SK-N-SH (cell line): ENCODE results near the gene RASGEF1C. TPM values are rescaled to one million over a fixed set of nuclear protein-coding genes. Genes with fewer than 3 reads are reported as not detected.

Experiments
- CTCF ChIA-PET: fragments of 300-600, 350-600 bp; formaldehyde crosslinking; extraction: SDS; loops from one replicate; lab custom pipeline; 2021; lab: Yijun Ruan, JAX
- POLR2A ChIA-PET: fragments of 350-600 bp; sonication (Branson Sonifier 250); formaldehyde crosslinking; extraction: SDS; loops from one replicate; lab custom pipeline; 2020; ENCODE audit warnings: antibody characterized with exemption, inconsistent platforms; lab: Yijun Ruan, JAX
- DNase-seq: peaks from one replicate; pipeline ENCODE4 v3.0.0; 2012
- H2AFZ ChIP-seq: fragments of 200-600 bp; sonication (generic); 2 replicates; pipeline ENCODE4 v1.8.1; 2016; ENCODE audit warnings: antibody characterized with exemption, mild to moderate bottlenecking, low read depth
- H3F3A ChIP-seq: fragments of 200-600 bp; sonication (generic); replicated peaks from 2 replicates; pipeline ENCODE3; 2016; ENCODE audit warnings: antibody characterized with exemption, mild to moderate bottlenecking; ENCODE audit not compliant: insufficient read depth
- H3K27ac ChIP-seq, 2 experiments: fragments of 200-500 bp in 1 of 2; fragments of 200-600 bp in 1 of 2; sonication (Bioruptor generic) in 1 of 2; sonication (generic), shearing (Covaris generic) in 1 of 2; 2 replicates each; pipeline versions ENCODE4 v1.5.1 to v1.6.1; 2014 to 2016; ENCODE audit warnings: low read depth in 2 of 2, inconsistent platforms in 1 of 2, low read length in 1 of 2, mild to moderate bottlenecking in 1 of 2, mixed read lengths in 1 of 2
- H3K27me3 ChIP-seq: fragments of 200-600 bp; sonication (generic), shearing (Covaris generic); 2 replicates; pipeline ENCODE4 v1.6.1; 2016; ENCODE audit warnings: mixed run types; ENCODE audit not compliant: insufficient read depth
- H3K36me3 ChIP-seq, 2 experiments: fragments of 200-500 bp in 1 of 2; fragments of 200-600 bp in 1 of 2; sonication (Bioruptor generic) in 1 of 2; sonication (generic) in 1 of 2; replicated peaks in 1 of 2; 2 replicates each; pipeline versions ENCODE3 to v1.5.1; 2014 to 2016; ENCODE audit warnings: low read length in 1 of 2, mild to moderate bottlenecking in 1 of 2; ENCODE audit not compliant: insufficient read depth in 2 of 2, control insufficient read depth in 1 of 2
- H3K4me1 ChIP-seq, 2 experiments: fragments of 200-500 bp in 1 of 2; fragments of 200-600 bp in 1 of 2; sonication (Bioruptor generic) in 1 of 2; sonication (generic), shearing (Covaris generic) in 1 of 2; 2 replicates each; pipeline versions ENCODE4 v1.5.1 to v1.6.1; 2014 to 2016; ENCODE audit warnings: low read depth in 1 of 2, low read length in 1 of 2, mixed run types in 1 of 2; ENCODE audit not compliant: insufficient read depth in 2 of 2, control insufficient read depth in 1 of 2
- H3K4me2 ChIP-seq: fragments of 200-600 bp; sonication (generic), shearing (Covaris generic); 2 replicates; pipeline ENCODE4 v1.6.1; 2017; ENCODE audit warnings: mixed run types
- H3K4me3 ChIP-seq, 2 experiments: fragments of 200-500 bp in 1 of 2; fragments of 200-600 bp in 1 of 2; sonication (Bioruptor generic) in 1 of 2; sonication (generic), shearing (Covaris generic) in 1 of 2; 2 replicates each; pipeline versions ENCODE4 v1.5.1 to v1.8.1; 2014 to 2016; ENCODE audit warnings: low read depth in 2 of 2, inconsistent platforms in 1 of 2, low read length in 1 of 2, mild to moderate bottlenecking in 1 of 2, mixed read lengths in 1 of 2, moderate library complexity in 1 of 2
- H3K79me2 ChIP-seq: fragments of 200-600 bp; sonication (generic); 2 replicates; pipeline ENCODE4 v1.8.1; 2017; ENCODE audit warnings: mild to moderate bottlenecking; ENCODE audit not compliant: insufficient read depth
- H3K9ac ChIP-seq: fragments of 200-600 bp; sonication (generic); 2 replicates; pipeline ENCODE4 v1.6.1; 2017; ENCODE audit warnings: mixed run types
- H3K9me2 ChIP-seq: fragments of 200-600 bp; sonication (generic); 2 replicates; pipeline ENCODE4 v1.6.1; 2017; ENCODE audit warnings: mixed run types
- H3K9me3 ChIP-seq: fragments of 200-600 bp; sonication (generic); 2 replicates; pipeline ENCODE4 v1.6.1; 2017; ENCODE audit warnings: mixed run types, mild to moderate bottlenecking, moderate library complexity
- H4K20me1 ChIP-seq: fragments of 200-600 bp; sonication (generic); 2 replicates; pipeline ENCODE4 v1.6.1; 2017; ENCODE audit warnings: mild to moderate bottlenecking, mixed run types; ENCODE audit not compliant: insufficient read depth
- ELF1 ChIP-seq: IDR thresholded peaks from 2 replicates; pipeline ENCODE4 v1.4.0; 2012
- GATA2 ChIP-seq: sonication (generic); formaldehyde crosslinking; IDR thresholded peaks from 2 replicates; pipeline ENCODE4 v1.5.0; 2020; ENCODE audit warnings: mild to moderate bottlenecking, missing genetic modification reagents
- MXI1 ChIP-seq: IDR thresholded peaks from 2 replicates; pipeline ENCODE4 v1.6.1; 2012; ENCODE audit warnings: mild to moderate bottlenecking, low read depth, low read length, improper control_type of control experiment
- NFIC ChIP-seq: IDR thresholded peaks from 2 replicates; pipeline ENCODE4 v1.4.0; 2012; ENCODE audit warnings: borderline replicate concordance
- NRF1 ChIP-seq: IDR thresholded peaks from 2 replicates; pipeline ENCODE4 v1.6.1; 2012; ENCODE audit warnings: low read depth, mild to moderate bottlenecking, low read length
- SMC3 ChIP-seq: IDR thresholded peaks from 2 replicates; pipeline ENCODE4 v1.6.1; 2012; ENCODE audit warnings: low read depth, low read length, improper control_type of control experiment
- TAF1 ChIP-seq: IDR thresholded peaks from 2 replicates; pipeline ENCODE4 v1.6.1; 2012; ENCODE audit warnings: low read depth, mild to moderate bottlenecking, low read length, moderate library complexity, borderline replicate concordance
- WGBS: methylation state at CpG from one replicate; pipeline ENCODE4 v1.1.6; 2017; ENCODE audit warnings: low lambda C conversion rate; 5-methylcytosine and 5-hydroxymethylcytosine counted together
- polyA plus RNA-seq, 3 experiments: library from polyadenylated mRNA; depleted of rRNA; stranded (reverse); fragments of >200 nt; gene quantifications; 2 replicates each; pipeline ENCODE4 v1.2.3, GENCODE V29; 2012
- TF ChIP-seq, protein P1 (sequence below): IDR thresholded peaks from 2 replicates; pipeline ENCODE4; 2012
- TF ChIP-seq, protein P2 (sequence below): IDR thresholded peaks from 2 replicates; pipeline ENCODE4 v1.4.0; 2012; ENCODE audit warnings: low read depth, borderline replicate concordance
- TF ChIP-seq, protein P3 (sequence below): IDR thresholded peaks from 2 replicates; pipeline ENCODE4 v1.4.0; 2012; ENCODE audit warnings: low read depth, borderline replicate concordance

The RASGEF1C gene
- polyA plus RNA-seq, 1 of the 3 experiments (the other 2 are of a cell fraction): not detected

DNA sequence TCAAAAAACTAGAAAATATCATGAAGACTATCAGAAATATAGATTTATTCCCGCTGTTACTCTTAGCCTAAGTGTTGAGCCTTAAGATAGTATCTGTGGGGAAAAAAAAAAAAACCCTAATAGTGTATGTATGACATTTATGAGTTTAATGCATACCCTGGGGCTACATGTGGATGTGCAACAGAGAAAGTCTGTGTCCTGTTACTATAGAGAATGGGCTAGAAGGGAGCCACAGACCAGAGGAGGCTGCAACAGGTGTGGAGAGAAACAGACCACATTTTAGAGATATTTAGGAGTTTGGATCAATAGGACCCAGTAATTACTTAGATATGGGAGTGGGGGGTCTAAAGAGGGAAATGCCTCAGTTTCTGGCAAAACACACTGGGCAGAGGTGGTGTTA is 152.9 kb downstream of the RASGEF1C start:
- ChIA-PET CTCF (no interaction called here), POLR2A (no interaction called here)
- H3K79me2 ChIP-seq: peaks cover 77% of the 10 kb centered on the region; the same call in 1 of the 2 replicates
- H4K20me1 ChIP-seq: peaks cover 5% of the 10 kb centered on the region; the same call in 1 of the 2 replicates
- H3K4me3 ChIP-seq: no peak overlapping the region
- no peak overlapping the region for H3K27ac ChIP-seq
- H3K4me2 ChIP-seq: no peak overlapping the region
- H3K9me2 ChIP-seq: no peaks in the 10 kb centered on the region
- H2AFZ ChIP-seq: no peak overlapping the region
- no peak for TF ChIP-seq SMC3
- 0 out of 2 replicates have a peak, but pooled peaks have one; percentile 8 for TF ChIP-seq GATA2 (CRISPR knock-in tag)
- TF ChIP-seq, protein P1, sequence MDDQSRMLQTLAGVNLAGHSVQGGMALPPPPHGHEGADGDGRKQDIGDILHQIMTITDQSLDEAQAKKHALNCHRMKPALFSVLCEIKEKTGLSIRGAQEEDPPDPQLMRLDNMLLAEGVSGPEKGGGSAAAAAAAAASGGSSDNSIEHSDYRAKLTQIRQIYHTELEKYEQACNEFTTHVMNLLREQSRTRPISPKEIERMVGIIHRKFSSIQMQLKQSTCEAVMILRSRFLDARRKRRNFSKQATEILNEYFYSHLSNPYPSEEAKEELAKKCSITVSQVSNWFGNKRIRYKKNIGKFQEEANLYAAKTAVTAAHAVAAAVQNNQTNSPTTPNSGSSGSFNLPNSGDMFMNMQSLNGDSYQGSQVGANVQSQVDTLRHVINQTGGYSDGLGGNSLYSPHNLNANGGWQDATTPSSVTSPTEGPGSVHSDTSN: no peak
- H3K9me3 ChIP-seq: no peaks in the 10 kb centered on the region
- 97% methylated on average over 1 of the region's 1 CpG for WGBS
- peaks cover 3 to 7% of the 10 kb centered on the region in 2 experiments; a peak in 1 of 4 replicates for H3K4me1 ChIP-seq
- no peaks in the 10 kb centered on the region for H3K27me3 ChIP-seq
- peak; percentile 27 for DNase-seq
- H3F3A ChIP-seq: no peaks in the 10 kb centered on the region
- peaks cover 0 to 5% of the 10 kb centered on the region in 2 experiments for H3K36me3 ChIP-seq
- no peak overlapping the region for H3K9ac ChIP-seq

DNA sequence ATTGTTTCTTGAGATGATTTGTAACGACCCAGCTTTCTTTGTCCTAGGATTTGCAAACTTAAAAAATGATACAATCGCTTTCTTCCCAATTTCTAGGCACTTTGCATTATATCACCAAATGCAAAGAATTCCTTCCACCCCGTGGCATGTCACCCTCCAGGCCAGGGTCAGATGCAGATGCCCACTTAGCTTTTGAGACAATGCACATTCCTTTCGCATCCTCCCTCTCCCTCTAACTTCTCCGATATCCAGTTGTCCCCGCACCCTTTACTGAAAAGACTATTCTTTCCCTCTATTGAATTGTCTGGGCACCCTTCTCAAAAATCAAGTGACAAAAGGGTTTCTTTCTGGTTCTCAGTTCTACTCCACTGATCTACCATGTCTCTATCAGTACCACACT is 154.8 kb downstream of the RASGEF1C start:
- TF ChIP-seq NFIC: no peak
- TF ChIP-seq, protein P2, sequence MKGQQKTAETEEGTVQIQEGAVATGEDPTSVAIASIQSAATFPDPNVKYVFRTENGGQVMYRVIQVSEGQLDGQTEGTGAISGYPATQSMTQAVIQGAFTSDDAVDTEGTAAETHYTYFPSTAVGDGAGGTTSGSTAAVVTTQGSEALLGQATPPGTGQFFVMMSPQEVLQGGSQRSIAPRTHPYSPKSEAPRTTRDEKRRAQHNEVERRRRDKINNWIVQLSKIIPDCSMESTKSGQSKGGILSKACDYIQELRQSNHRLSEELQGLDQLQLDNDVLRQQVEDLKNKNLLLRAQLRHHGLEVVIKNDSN: no peak
- TF ChIP-seq MXI1: no peak
- TF ChIP-seq, protein P3, sequence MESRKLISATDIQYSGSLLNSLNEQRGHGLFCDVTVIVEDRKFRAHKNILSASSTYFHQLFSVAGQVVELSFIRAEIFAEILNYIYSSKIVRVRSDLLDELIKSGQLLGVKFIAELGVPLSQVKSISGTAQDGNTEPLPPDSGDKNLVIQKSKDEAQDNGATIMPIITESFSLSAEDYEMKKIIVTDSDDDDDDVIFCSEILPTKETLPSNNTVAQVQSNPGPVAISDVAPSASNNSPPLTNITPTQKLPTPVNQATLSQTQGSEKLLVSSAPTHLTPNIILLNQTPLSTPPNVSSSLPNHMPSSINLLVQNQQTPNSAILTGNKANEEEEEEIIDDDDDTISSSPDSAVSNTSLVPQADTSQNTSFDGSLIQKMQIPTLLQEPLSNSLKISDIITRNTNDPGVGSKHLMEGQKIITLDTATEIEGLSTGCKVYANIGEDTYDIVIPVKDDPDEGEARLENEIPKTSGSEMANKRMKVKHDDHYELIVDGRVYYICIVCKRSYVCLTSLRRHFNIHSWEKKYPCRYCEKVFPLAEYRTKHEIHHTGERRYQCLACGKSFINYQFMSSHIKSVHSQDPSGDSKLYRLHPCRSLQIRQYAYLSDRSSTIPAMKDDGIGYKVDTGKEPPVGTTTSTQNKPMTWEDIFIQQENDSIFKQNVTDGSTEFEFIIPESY: no peak
- no peak for TF ChIP-seq ELF1
- no peak for TF ChIP-seq TAF1
- no peak for TF ChIP-seq NRF1
- Histone ChIP-seq H3K9me2 (no peaks in the 10 kb centered on the region), H3K4me1 (peaks cover 7% of the 10 kb centered on the region in 2 experiments; a peak in 2 of 4 replicates), H3K27me3 (no peaks in the 10 kb centered on the region), H3K36me3 (peaks cover 0 to 5% of the 10 kb centered on the region in 2 experiments), H4K20me1 (peaks cover 10% of the 10 kb centered on the region; the same call in 1 of the 2 replicates), H3K9ac (no peak overlapping the region), H2AFZ (no peak overlapping the region), H3K4me3 (no peak overlapping the region), H3K79me2 (peaks cover 73% of the 10 kb centered on the region), H3K9me3 (no peaks in the 10 kb centered on the region), H3K27ac (no peak overlapping the region), H3F3A (no peaks in the 10 kb centered on the region), H3K4me2 (no peak overlapping the region)
- ChIA-PET POLR2A (no interaction called here), CTCF (interaction anchor here (0.7 kb wide), 1 partner anchor 9 kb away, joined by 3 read pairs; no protein-coding TSS in a partner anchor)
- WGBS: 81% methylated on average over 6 of the region's 6 CpGs
- no peak for DNase-seq
